Measurements from ENCODE around the gene ERVFRD-1. TPM values are rescaled to one million over a fixed set of nuclear protein-coding genes. Genes with fewer than 3 reads are reported as not detected.

Gene ERVFRD-1
- total RNA-seq, 1 donor: not detected

DNA sequence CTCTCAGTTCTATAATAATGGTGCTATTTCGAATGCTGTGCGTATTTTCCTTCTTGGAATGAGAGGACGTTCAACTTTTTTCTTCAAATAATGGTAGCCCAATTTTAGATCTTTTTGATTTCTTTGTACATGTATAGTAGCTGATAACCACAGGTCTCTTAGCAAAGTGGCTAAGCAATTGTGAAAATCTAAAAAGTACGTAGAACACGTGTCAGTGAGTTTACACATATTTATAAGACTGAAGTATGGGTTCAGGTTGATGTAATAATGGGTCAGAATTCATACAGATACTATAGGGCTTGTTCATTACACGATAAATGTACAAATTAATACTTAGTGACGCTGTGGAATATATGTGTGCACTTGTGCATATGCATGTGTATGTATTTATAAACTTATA lies 16.6 kb downstream of the ERVFRD-1 start:
- H3K9me3 ChIP-seq (ENCODE audit: low read depth, low read length): no peaks in the 10 kb centered on the region
- TF ChIP-seq, protein P1, sequence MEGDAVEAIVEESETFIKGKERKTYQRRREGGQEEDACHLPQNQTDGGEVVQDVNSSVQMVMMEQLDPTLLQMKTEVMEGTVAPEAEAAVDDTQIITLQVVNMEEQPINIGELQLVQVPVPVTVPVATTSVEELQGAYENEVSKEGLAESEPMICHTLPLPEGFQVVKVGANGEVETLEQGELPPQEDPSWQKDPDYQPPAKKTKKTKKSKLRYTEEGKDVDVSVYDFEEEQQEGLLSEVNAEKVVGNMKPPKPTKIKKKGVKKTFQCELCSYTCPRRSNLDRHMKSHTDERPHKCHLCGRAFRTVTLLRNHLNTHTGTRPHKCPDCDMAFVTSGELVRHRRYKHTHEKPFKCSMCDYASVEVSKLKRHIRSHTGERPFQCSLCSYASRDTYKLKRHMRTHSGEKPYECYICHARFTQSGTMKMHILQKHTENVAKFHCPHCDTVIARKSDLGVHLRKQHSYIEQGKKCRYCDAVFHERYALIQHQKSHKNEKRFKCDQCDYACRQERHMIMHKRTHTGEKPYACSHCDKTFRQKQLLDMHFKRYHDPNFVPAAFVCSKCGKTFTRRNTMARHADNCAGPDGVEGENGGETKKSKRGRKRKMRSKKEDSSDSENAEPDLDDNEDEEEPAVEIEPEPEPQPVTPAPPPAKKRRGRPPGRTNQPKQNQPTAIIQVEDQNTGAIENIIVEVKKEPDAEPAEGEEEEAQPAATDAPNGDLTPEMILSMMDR (IDR thresholded peaks at IDR 0.05; ENCODE audit: extremely low read depth, low read depth, low read length): no peak
- no peaks in the 10 kb centered on the region for H3K36me3 ChIP-seq (ENCODE audit: insufficient read depth, low read length)
- H2AFZ ChIP-seq (ENCODE audit: low read length): peak overlapping the region; percentile 90
- no peak for DNase-seq (ENCODE audit: insufficient read length, low spot score, missing footprints)
- peak overlapping the region; percentile 75 for H3K27ac ChIP-seq (ENCODE audit: low read depth, low read length)
- peaks cover 14% of the 10 kb centered on the region for H4K20me1 ChIP-seq (ENCODE audit: insufficient read depth, low read length)
- H3K27me3 ChIP-seq (ENCODE audit: insufficient read depth, low read length): no peaks in the 10 kb centered on the region
- peak overlapping the region; percentile 93 for H3K4me2 ChIP-seq (ENCODE audit: insufficient read depth, low read length)
- H3K4me3 ChIP-seq (ENCODE audit: insufficient read depth, low read length): peak overlapping the region; percentile 99
- H3K79me2 ChIP-seq (ENCODE audit: insufficient read depth, low read length): peaks cover 59% of the 10 kb centered on the region
- H3K4me1 ChIP-seq (ENCODE audit: insufficient read depth, low read length): peaks cover 17% of the 10 kb centered on the region

DNA sequence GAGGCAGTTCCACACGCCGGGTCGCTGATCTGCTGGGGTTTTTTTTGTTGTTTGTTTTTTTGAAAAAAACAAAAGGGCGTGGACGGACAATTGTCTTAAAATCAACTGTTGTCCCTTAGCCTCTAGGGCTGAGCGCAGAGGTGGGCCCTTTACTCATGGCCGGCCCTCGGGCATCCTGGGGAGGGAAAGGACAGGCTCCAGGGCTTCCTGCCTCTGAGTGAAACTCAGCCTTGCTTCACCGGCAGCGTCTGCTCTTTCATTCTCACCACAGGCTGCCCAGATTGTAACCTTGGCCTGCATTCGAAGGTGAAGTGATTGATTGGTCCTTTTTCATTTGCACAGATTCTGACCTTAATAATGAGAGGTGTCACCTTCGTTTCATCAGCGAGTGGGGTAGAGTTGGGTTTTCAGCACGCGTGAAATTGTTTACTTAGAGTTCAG lies 17.1 kb downstream of the ERVFRD-1 start:
- H2AFZ ChIP-seq (ENCODE audit: low read length): peak overlapping the region; percentile 90
- H3K4me2 ChIP-seq (ENCODE audit: insufficient read depth, low read length): peak overlapping the region; percentile 93
- TF ChIP-seq, protein P1 (IDR thresholded peaks at IDR 0.05; ENCODE audit: extremely low read depth, low read depth, low read length): no peak
- no peaks in the 10 kb centered on the region for H3K36me3 ChIP-seq (ENCODE audit: insufficient read depth, low read length)
- peaks cover 14% of the 10 kb centered on the region for H4K20me1 ChIP-seq (ENCODE audit: insufficient read depth, low read length)
- peak overlapping the region; percentile 99 for H3K4me3 ChIP-seq (ENCODE audit: insufficient read depth, low read length)
- peaks cover 17% of the 10 kb centered on the region for H3K4me1 ChIP-seq (ENCODE audit: insufficient read depth, low read length)
- peak; percentile 93 for DNase-seq (ENCODE audit: insufficient read length, low spot score, missing footprints)
- peaks cover 54% of the 10 kb centered on the region for H3K79me2 ChIP-seq (ENCODE audit: insufficient read depth, low read length)
- no peaks in the 10 kb centered on the region for H3K9me3 ChIP-seq (ENCODE audit: low read depth, low read length)
- peak overlapping the region; percentile 75 for H3K27ac ChIP-seq (ENCODE audit: low read depth, low read length)
- no peaks in the 10 kb centered on the region for H3K27me3 ChIP-seq (ENCODE audit: insufficient read depth, low read length)

DNA sequence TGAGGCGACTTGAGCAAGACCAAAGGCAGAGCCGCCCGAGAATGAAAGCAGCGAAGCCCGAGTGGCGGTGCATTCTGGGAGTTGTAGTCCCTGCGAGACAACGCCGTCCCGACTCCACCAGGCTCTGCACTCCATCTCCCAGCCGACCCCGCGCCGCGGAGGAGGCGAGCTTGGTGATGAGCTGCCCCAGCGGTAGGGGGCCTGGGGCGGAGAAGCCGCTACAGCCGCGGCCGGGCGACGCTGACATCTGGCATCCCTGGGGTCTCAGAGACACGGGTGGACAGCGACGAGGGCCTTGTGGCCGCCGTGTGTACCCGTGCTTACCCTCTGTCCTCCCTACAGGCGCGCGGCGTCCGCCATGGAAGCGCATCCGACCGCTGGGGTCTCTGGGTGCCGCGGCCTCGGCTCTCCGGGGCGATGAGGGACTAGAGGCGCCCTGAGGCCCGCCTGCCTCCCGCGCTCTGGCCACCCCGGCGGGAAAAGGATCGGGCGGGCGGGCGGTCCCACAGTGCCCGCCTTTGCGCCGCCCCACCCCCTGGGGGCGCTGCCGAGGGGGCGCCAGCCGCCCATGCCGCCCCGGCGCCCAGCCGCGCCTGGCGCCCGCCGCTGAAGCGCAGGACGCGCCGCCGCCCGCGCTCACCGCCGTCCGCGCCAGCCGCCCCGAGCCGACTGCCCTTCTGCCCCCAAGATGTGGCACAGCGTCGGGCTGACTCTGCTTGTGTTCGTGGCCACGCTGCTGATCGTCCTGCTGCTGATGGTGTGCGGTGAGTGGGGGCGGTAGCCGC lies 17.7 kb downstream of the ERVFRD-1 start, which contains the start of gene SMIM13:
TSS of gene SMIM13 (plus strand) at position 209 of the 785 bp plus-strand sequence. CDS start at position 689, 480 bp downstream.
- Histone ChIP-seq H3K9me3 (ENCODE audit: low read depth, low read length) (no peaks in the 10 kb centered on the region), H2AFZ (ENCODE audit: low read length) (peak within 1 kb of the TSS; percentile 99), H3K79me2 (ENCODE audit: insufficient read depth, low read length) (peaks cover 48% of the 10 kb centered on the region), H3K27me3 (ENCODE audit: insufficient read depth, low read length) (no peaks in the 10 kb centered on the region), H3K36me3 (ENCODE audit: insufficient read depth, low read length) (no peaks in the 10 kb centered on the region), H3K27ac (ENCODE audit: low read depth, low read length) (peak within 1 kb of the TSS; percentile 95), H4K20me1 (ENCODE audit: insufficient read depth, low read length) (peaks cover 14% of the 10 kb centered on the region), H3K4me3 (ENCODE audit: insufficient read depth, low read length) (peak within 1 kb of the TSS; percentile 99), H3K4me2 (ENCODE audit: insufficient read depth, low read length) (peak within 1 kb of the TSS; percentile 97), H3K4me1 (ENCODE audit: insufficient read depth, low read length) (peaks cover 17% of the 10 kb centered on the region)
- TF ChIP-seq, protein P1 (IDR thresholded peaks at IDR 0.05; ENCODE audit: extremely low read depth, low read depth, low read length): no peak
- peak; percentile 100 for DNase-seq (ENCODE audit: insufficient read length, low spot score, missing footprints)

DNA sequence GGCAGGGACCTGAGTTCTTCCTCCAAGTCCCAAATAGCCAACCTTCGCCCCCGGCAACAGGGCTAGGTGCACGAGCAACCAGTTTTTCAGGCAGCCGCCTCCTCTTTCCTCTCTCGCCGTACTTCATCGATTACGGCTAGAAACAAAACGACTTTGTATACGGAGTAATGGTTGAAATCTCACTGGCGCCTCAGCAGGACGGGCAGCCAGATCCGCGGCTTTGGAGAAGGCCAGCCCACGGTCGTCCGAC lies 18.2 kb downstream of the ERVFRD-1 start:
- Histone ChIP-seq H3K27ac (ENCODE audit: low read depth, low read length) (peak overlapping the region; percentile 95), H3K4me1 (ENCODE audit: insufficient read depth, low read length) (peaks cover 17% of the 10 kb centered on the region), H4K20me1 (ENCODE audit: insufficient read depth, low read length) (peaks cover 14% of the 10 kb centered on the region), H3K4me2 (ENCODE audit: insufficient read depth, low read length) (peak overlapping the region; percentile 97), H3K4me3 (ENCODE audit: insufficient read depth, low read length) (peak overlapping the region; percentile 99), H3K27me3 (ENCODE audit: insufficient read depth, low read length) (no peaks in the 10 kb centered on the region), H3K79me2 (ENCODE audit: insufficient read depth, low read length) (peaks cover 43% of the 10 kb centered on the region), H3K36me3 (ENCODE audit: insufficient read depth, low read length) (no peaks in the 10 kb centered on the region), H3K9me3 (ENCODE audit: low read depth, low read length) (no peaks in the 10 kb centered on the region), H2AFZ (ENCODE audit: low read length) (peak overlapping the region; percentile 99)
- TF ChIP-seq, protein P1 (IDR thresholded peaks at IDR 0.05; ENCODE audit: extremely low read depth, low read depth, low read length): no peak
- DNase-seq (ENCODE audit: insufficient read length, low spot score, missing footprints): no peak
